ENCODE measurements around the gene NFATC1.

Gene NFATC1

DNA sequence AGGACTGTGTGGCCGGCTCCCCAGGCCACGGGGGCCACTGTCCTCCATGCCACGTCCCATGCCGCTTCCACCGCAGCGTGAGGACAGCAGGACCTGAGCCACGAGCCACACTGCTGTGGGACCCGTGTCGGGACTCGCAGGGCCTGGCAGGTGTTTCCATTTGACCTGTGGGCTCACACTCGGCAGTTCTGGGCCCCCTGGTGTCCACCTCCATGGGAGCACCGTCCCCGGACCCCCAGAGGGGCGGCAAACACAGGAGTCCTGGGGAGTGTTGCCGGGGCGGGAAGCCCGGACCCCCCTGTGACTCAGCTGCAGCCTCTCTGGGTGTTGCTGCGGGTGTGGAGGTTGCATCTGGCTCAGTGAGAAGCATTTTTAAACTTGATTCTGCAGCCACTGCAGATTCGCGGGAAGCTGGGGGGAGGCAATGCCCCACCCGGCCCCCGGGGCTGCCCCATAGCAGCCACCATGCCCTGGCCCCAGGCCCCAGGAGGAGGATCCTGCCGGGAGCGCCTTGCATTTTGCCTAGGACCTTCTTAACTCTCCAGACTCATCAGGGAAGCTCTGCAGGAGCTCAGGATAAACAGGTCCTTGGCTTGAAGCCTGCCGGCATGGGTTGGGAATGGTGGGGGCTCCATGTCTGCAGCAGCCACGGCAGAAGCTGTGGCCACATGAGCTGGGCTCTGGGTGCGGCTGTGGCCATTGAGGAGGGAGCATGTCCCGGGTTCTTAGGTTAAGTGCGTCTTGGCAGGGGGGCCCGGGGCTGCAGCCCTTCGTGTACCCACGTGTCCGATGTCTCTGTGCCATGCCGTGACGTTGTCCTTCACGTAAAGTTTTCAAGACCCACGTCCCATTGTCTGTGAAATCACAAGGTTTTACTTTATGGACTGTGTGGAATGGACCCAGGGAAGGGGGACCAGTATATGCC, 30.9 kb downstream of the NFATC1 start:
- DNase-seq (ENCODE audit: low read depth, low spot score): no peak
- ChIA-PET POLR2A (no interaction called here), CTCF (no interaction called here)
- H3K4me3 ChIP-seq (ENCODE audit: low read depth, low read length): no peak overlapping the region
- TF ChIP-seq, protein P1, sequence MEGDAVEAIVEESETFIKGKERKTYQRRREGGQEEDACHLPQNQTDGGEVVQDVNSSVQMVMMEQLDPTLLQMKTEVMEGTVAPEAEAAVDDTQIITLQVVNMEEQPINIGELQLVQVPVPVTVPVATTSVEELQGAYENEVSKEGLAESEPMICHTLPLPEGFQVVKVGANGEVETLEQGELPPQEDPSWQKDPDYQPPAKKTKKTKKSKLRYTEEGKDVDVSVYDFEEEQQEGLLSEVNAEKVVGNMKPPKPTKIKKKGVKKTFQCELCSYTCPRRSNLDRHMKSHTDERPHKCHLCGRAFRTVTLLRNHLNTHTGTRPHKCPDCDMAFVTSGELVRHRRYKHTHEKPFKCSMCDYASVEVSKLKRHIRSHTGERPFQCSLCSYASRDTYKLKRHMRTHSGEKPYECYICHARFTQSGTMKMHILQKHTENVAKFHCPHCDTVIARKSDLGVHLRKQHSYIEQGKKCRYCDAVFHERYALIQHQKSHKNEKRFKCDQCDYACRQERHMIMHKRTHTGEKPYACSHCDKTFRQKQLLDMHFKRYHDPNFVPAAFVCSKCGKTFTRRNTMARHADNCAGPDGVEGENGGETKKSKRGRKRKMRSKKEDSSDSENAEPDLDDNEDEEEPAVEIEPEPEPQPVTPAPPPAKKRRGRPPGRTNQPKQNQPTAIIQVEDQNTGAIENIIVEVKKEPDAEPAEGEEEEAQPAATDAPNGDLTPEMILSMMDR (IDR thresholded peaks at IDR 0.05; ENCODE audit: insufficient read depth, low read length, missing control alignments): no peak

DNA sequence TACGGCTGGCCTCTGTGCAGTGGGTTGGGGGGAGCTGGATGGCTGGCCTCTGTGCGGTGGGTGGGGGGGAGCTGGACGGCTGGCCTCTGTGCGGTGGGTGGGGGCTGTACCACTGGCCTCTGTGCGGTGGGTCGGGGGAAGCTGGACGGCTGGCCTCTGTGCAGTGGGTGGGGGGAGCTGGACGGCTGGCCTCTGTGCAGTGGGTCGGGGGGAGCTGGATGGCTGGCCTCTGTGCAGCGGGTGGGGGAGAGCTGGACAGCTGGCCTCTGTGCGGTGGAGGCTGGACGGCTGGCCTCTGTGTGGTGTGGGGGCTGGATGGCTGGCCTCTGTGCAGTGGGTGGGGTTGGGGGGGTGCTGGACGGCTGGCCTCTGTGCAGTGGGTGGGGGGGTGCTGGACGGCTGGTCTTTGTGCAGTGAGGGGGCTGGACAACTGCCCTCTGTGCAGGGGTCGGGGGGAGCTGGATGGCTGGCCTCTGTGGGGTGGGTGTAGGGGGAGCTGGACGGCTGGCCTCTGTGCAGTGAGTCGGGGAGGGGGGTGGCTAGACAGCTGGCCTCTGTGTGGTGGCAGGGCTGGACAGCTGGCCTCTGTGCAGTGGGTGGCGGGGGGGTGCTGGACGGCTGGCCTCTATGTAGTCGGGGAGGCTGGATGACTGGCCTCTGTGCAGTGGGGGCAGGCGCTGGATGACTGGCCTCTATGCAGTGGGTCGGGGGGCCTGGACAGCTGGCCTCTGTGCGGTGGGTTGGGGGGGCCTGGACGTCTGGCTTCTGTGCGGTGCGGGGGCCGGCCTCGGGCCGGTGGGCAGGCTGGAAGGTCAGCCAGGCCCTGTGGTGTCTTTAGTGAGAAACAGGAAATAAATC, 31.9 kb downstream of the NFATC1 start:
- TF ChIP-seq, protein P1 (IDR thresholded peaks at IDR 0.05; ENCODE audit: insufficient read depth, low read length, missing control alignments): no peak
- POLR2A ChIA-PET: no interaction called here
- no peak overlapping the region for H3K4me3 ChIP-seq (ENCODE audit: low read depth, low read length)
- CTCF ChIA-PET: no interaction called here
- DNase-seq (ENCODE audit: low read depth, low spot score): no peak

DNA sequence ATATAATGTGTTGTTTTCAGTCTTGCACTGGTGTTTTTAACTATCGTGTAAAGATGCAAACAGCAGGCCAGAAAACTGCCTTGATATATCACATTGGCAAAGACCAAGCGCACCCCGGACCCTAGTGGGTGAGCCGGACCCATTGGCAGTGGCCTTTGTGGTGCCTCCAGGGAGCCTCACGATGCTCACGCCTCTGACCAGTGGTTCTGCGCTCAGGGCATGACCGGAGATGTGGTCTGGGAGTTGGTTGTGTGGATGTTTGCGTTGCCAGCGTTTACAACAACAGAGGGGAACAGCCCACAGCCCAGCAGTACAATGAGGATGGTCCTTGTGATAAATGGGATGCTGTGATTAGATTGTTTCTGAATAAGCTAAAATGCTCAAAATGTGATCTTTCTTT, 32.6 kb downstream of the NFATC1 start:
- H3K4me3 ChIP-seq (ENCODE audit: low read depth, low read length): no peak overlapping the region
- DNase-seq (ENCODE audit: low read depth, low spot score): no peak
- ChIA-PET POLR2A (no interaction called here), CTCF (no interaction called here)
- TF ChIP-seq, protein P1 (IDR thresholded peaks at IDR 0.05; ENCODE audit: insufficient read depth, low read length, missing control alignments): no peak

DNA sequence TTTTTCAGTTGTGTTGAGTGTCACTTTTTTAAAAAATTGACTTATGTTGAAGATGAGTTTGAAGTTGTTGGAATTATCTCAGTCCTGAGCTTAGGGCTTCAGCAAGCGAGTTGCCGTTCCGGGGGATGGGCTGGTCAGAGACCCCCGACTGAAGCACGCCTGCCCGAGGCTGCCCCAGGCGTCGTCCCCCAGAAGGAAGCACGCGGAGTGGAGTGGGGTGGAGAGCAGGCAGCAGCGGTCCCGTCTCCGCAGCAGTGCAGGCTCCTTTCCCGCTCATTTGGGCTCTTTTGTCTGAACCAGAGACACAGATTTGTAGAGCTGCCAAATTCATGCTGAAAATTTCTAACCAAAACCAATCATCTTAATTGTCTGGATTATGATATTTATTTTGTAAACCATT, 33.7 kb downstream of the NFATC1 start:
- POLR2A ChIA-PET: no interaction called here
- H3K4me3 ChIP-seq (ENCODE audit: low read depth, low read length): no peak overlapping the region
- CTCF ChIA-PET: no interaction called here
- no peak for DNase-seq (ENCODE audit: low read depth, low spot score)
- TF ChIP-seq, protein P1 (IDR thresholded peaks at IDR 0.05; ENCODE audit: insufficient read depth, low read length, missing control alignments): no peak

DNA sequence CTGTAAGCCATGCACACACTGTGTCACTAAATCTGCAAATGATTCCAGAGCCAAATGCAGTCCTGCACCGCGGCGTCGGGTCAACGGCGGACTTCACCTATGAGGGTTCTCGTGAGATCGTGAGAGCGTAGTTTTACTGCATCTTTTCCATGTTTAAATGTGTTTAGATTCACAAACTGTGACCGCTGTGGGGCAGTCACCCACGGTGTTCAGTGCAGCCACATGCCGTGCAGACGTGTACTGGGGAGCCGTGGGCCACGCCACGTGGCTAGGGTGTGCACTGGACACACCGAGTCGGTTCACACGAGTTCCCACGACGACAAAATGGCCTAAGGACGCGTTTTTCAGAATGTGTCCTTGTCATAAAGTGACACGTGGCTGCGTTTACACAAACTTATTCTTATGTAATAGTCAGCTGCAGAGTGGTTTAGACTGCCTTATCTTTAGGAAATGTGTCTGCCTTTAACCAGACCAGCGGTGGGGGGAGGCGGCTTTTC, 34.1 kb downstream of the NFATC1 start:
- POLR2A ChIA-PET: no interaction called here
- CTCF ChIA-PET: no interaction called here
- no peak overlapping the region for H3K4me3 ChIP-seq (ENCODE audit: low read depth, low read length)
- TF ChIP-seq, protein P1 (IDR thresholded peaks at IDR 0.05; ENCODE audit: insufficient read depth, low read length, missing control alignments): no peak
- no peak for DNase-seq (ENCODE audit: low read depth, low spot score)

All from AG04449 (cell line).